Lung (tissue), 12 donors: ENCODE data around the gene SUMO4. TPM values are rescaled to one million over a fixed set of nuclear protein-coding genes. Genes with fewer than 3 reads are reported as not detected.
A peak's percentile ranks its signal among the peaks of the same experiment; 100 is the strongest.

Experiments
- ATAC-seq: fragments of 200-7000 bp; cut with Tn5 transposase; one replicate; pipeline ENCODE4 v1.9.1; 2020; ENCODE audit warnings: moderate number of reproducible peaks; ENCODE audit not compliant: insufficient read depth, low FRiP score
- DNase-seq, 3 donors: peaks; one replicate each; pipeline ENCODE4 v3.0.0-alpha.2; 2013 to 2017
- H3K27ac ChIP-seq, 2 donors: one replicate each; pipeline ENCODE4 v1.5.1; 2013; ENCODE audit warnings: mild to moderate bottlenecking in 2 of 2, moderate library complexity in 2 of 2, control low read depth in 1 of 2, inconsistent platforms in 1 of 2, low read depth in 1 of 2, low read length in 1 of 2
- H3K27me3 ChIP-seq, 3 donors: one replicate each; pipeline ENCODE4 v1.5.1; 2013; ENCODE audit warnings: low read length in 2 of 3; ENCODE audit not compliant: control insufficient read depth in 3 of 3, insufficient read depth in 3 of 3
- H3K36me3 ChIP-seq, 4 donors: one replicate each; pipeline ENCODE4 v1.5.1; 2013; ENCODE audit warnings: low read length in 4 of 4, mild to moderate bottlenecking in 1 of 4, moderate library complexity in 1 of 4; ENCODE audit not compliant: control insufficient read depth in 4 of 4, insufficient read depth in 4 of 4
- H3K4me1 ChIP-seq, 5 donors: one replicate each; pipeline ENCODE4 v1.5.1; 2013; ENCODE audit warnings: low read length in 5 of 5, mild to moderate bottlenecking in 2 of 5, moderate library complexity in 1 of 5; ENCODE audit not compliant: control insufficient read depth in 5 of 5, insufficient read depth in 5 of 5
- H3K4me3 ChIP-seq: one replicate; pipeline ENCODE4 v1.5.1; 2013; ENCODE audit warnings: mild to moderate bottlenecking, control low read depth, moderate library complexity
- H3K9ac ChIP-seq, 2 donors: one replicate each; pipeline ENCODE4 v1.5.1; 2013; ENCODE audit warnings: low read length in 2 of 2, control low read depth in 1 of 2; ENCODE audit not compliant: insufficient read depth in 1 of 2
- H3K9me3 ChIP-seq, 4 donors: one replicate each; pipeline ENCODE4 v1.5.1; 2013; ENCODE audit warnings: low read length in 3 of 4, mild to moderate bottlenecking in 1 of 4, moderate library complexity in 1 of 4; ENCODE audit not compliant: control insufficient read depth in 4 of 4, insufficient read depth in 3 of 4
- WGBS, 2 donors: extraction: QIAGEN DNeasy Blood & Tissue Kit; methylation state at CpG; one replicate each; pipeline ENCODE4 v1.1.7; 2013; 5-methylcytosine and 5-hydroxymethylcytosine counted together
- polyA plus RNA-seq, 2 donors: library from polyadenylated mRNA; stranded (reverse); fragments of 200-250 nt; gene quantifications; one replicate each; pipeline ENCODE4 v1.2.1, GENCODE V29; 2013
- total RNA-seq, 2 donors: library from RNA; depleted of rRNA in 1 of 2; stranded (reverse); fragments of >200 nt in 1 of 2; gene quantifications; one replicate each; pipeline ENCODE4 v1.2.1, GENCODE V29; 2014 to 2021
- TF ChIP-seq, protein P1 (sequence below): IDR thresholded peaks from 2 replicates; pipeline ENCODE4 v1.5.1; 2012; ENCODE audit warnings: mild to moderate bottlenecking; ENCODE audit errors: control extremely low read depth, extremely low read depth
- donor health status: control.
- donor health status: control.
- donor health status: Bipolar disorder and iron deficiency.
- donor health status: healthy.
- donor health status: DM: yes; HTN: yes; CAD: no.

The SUMO4 gene
- total and polyA plus RNA-seq, 4 donors = 0.11 to 12.9 (median 0.93) TPM

DNA sequence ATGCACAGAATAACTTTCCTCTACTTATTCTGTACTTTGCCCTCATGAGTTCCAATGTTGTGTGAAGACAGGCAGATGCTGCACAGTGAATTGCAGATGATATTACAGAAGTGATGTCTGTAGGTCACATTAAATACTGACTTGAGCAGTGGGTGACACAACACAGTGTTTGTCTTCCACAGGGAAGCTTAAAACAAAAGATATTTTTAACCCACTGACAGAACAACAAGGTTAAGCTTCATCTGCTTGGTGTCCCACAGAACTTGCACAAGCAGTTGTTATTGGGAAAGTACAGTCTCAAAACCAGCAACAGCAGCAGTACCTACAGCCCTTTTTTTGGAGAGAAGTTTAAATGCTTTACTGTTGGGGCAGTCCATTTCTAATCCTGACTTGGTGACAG is 10.5 kb downstream of the SUMO4 start:
- no peaks in the 10 kb centered on the region for H3K4me1 ChIP-seq
- TF ChIP-seq, protein P1, sequence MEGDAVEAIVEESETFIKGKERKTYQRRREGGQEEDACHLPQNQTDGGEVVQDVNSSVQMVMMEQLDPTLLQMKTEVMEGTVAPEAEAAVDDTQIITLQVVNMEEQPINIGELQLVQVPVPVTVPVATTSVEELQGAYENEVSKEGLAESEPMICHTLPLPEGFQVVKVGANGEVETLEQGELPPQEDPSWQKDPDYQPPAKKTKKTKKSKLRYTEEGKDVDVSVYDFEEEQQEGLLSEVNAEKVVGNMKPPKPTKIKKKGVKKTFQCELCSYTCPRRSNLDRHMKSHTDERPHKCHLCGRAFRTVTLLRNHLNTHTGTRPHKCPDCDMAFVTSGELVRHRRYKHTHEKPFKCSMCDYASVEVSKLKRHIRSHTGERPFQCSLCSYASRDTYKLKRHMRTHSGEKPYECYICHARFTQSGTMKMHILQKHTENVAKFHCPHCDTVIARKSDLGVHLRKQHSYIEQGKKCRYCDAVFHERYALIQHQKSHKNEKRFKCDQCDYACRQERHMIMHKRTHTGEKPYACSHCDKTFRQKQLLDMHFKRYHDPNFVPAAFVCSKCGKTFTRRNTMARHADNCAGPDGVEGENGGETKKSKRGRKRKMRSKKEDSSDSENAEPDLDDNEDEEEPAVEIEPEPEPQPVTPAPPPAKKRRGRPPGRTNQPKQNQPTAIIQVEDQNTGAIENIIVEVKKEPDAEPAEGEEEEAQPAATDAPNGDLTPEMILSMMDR = no peak
- no peak overlapping the region for H3K27ac ChIP-seq
- H3K4me3 ChIP-seq = no peak overlapping the region
- DNase-seq (no peak), ATAC-seq (no peak)
- peaks cover 1 to 20% (median 12%) of the 10 kb centered on the region in 4 donors for H3K36me3 ChIP-seq
- H3K9me3 ChIP-seq = no peaks in the 10 kb centered on the region
- no peaks in the 10 kb centered on the region for H3K27me3 ChIP-seq
- no peak overlapping the region for H3K9ac ChIP-seq

DNA sequence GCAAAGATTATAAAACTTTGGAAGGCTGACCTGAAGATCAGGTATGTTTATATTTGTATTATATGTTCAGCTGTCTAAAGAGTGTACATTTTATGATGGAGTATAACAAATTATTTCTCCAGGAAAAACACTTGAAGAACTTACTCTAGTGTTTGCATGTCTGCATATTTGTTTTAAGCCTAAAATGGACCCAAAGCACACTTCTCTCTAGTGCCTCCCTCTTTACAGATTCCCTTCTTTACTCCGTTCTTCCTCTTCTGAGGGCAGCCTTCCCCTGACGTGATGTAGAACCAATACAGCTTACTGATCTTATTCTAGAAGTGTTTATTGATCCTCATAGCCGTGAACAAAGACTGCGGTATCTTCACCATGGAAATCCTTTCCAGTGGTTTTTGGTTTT is 13.9 kb downstream of the SUMO4 start:
- peaks cover 0 to 19% (median 10%) of the 10 kb centered on the region in 4 donors for H3K36me3 ChIP-seq
- TF ChIP-seq, protein P1 = no peak
- DNase-seq (peak in 1 of 3 donors; percentile 18), ATAC-seq (no peak)
- no peak overlapping the region for H3K9ac ChIP-seq
- no peaks in the 10 kb centered on the region for H3K27me3 ChIP-seq
- no peak overlapping the region for H3K4me3 ChIP-seq
- H3K27ac ChIP-seq = no peak overlapping the region
- peaks cover 0 to 2% (median 0%) of the 10 kb centered on the region in 4 donors for H3K9me3 ChIP-seq
- H3K4me1 ChIP-seq = no peaks in the 10 kb centered on the region
- 81 to 92% methylated on average over 4 of the region's 4 CpGs for whole genome bisulfite sequencing, 2 donors

DNA sequence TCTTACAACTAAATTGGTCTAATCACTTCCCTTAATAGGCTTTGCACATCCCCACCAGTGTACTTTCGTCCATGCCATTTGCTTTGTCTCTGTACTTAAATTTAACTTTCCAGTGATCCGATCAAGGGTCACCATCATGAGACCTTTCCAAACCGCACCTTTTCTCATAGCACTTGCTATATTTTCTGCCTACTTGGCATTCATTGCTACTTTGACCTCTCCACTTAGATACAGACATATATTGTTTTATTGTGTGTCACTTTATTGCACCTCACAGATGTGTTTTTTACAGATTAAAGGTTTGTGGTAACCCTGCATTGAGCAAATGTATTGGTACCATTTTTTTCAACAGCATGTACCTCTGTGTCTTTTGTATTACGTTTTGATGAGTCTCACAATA is 14.8 kb downstream of the SUMO4 start:
- no peak overlapping the region for H3K4me3 ChIP-seq
- no peaks in the 10 kb centered on the region for H3K27me3 ChIP-seq
- H3K27ac ChIP-seq = no peak overlapping the region
- TF ChIP-seq, protein P1 = no peak
- ATAC-seq (no peak), DNase-seq (no peak)
- H3K9ac ChIP-seq = no peak overlapping the region
- H3K36me3 ChIP-seq = peaks cover 0 to 11% (median 6%) of the 10 kb centered on the region in 4 donors
- H3K9me3 ChIP-seq = peaks cover 0 to 2% (median 0%) of the 10 kb centered on the region in 4 donors
- H3K4me1 ChIP-seq = no peaks in the 10 kb centered on the region
- WGBS, 2 donors = 94 to 97% methylated on average over 4 of the region's 4 CpGs
